Brain microvascular endothelial cell (primary cell): ENCODE measurements around the gene IFI27.

Experiments
- DNase-seq: peaks from one replicate; pipeline ENCODE4 v3.0.0-alpha.2; 2020
- H3K27ac ChIP-seq: fragments of 250-450 bp; sonication (Bioruptor Pico); 2 replicates; pipeline ENCODE4 v1.5.1; 2020; ENCODE audit warnings: mild to moderate bottlenecking, moderate library complexity
- H3K27me3 ChIP-seq: fragments of 250-450 bp; sonication (Bioruptor Pico); replicated peaks from 2 replicates; pipeline ENCODE4 v1.5.1; 2020; ENCODE audit warnings: mild to moderate bottlenecking
- H3K36me3 ChIP-seq: fragments of 250-450 bp; sonication (Bioruptor Pico); replicated peaks from 2 replicates; pipeline ENCODE4 v1.5.1; 2020; ENCODE audit warnings: mild to moderate bottlenecking
- H3K4me3 ChIP-seq: 2 replicates; pipeline ENCODE4 v1.5.1; 2011; ENCODE audit warnings: low read depth, mild to moderate bottlenecking, control low read depth, low read length, moderate library complexity
- CTCF ChIP-seq: IDR thresholded peaks from 2 replicates; pipeline ENCODE4 v1.5.1; 2011; ENCODE audit warnings: low read depth, mild to moderate bottlenecking, moderate library complexity, low read length, control low read depth, inconsistent platforms; ENCODE audit errors: missing control alignments
- in situ Hi-C: cut with HindIII; loops from 2 replicates; pipeline ENCODE4 v1.10.0; 2017; ENCODE audit warnings: low sequenced_read_pairs, low pct_ligation_motif_present

The IFI27 gene

GRCh38 chr14:94164685-94165431 is 54.3 kb downstream of the IFI27 start:
- Histone ChIP-seq H3K4me3 (no peak overlapping the region), H3K36me3 (no peaks in the 10 kb centered on the region), H3K27me3 (peaks cover 19% of the 10 kb centered on the region), H3K27ac (no peak overlapping the region)
- no peak for TF ChIP-seq CTCF
- in situ Hi-C loops: no loop called here
- no peak for DNase-seq

GRCh38 chr14:94165744-94166143 is 55.2 kb downstream of the IFI27 start:
- in situ Hi-C loops: no loop called here
- no peak for TF ChIP-seq CTCF
- Histone ChIP-seq H3K27me3 (peaks cover 19% of the 10 kb centered on the region), H3K36me3 (no peaks in the 10 kb centered on the region), H3K27ac (no peak overlapping the region), H3K4me3 (no peak overlapping the region)
- no peak for DNase-seq
